Measurements from ENCODE around the gene ACSS2.

Gene ACSS2

DNA sequence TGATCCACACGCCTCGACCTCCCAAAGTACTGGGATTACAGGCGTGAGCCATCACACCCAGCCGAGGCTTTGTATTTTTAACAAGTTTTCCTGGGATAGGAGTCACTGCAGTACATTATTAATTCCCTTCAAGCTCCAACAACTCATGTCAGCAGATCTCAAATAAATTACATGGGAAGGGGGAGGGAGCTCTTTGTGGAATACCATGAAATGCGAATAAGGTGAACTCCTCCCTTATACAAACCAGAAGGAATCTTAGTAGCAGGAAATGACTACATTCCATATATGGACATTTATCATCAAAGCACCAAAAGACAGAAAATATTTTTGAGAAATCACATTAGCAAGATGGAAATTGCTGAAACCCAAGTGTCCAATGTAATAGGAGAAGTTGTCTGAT, 76.3 kb downstream of the ACSS2 start:
- DNase-seq, result no peak

DNA sequence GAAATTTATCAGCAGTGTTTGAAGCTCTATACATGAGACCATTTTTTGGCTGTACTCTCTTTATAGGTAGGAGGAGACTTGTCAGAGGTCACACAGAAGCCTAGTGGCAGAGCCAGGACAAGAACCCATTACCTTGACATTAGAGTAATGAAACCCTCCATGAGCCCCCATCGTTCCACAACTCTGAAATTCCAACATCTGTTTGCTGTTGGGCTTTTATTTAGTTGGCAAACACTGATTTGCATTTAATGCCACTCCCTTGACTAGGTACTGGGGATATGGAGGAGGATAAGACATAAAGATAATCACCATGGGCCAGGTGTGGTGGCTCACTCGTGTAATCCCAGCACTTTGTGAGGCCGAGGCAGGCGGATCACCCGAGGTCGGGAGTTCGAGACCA, 77.5 kb downstream of the ACSS2 start:
- DNase-seq, result no peak

DNA sequence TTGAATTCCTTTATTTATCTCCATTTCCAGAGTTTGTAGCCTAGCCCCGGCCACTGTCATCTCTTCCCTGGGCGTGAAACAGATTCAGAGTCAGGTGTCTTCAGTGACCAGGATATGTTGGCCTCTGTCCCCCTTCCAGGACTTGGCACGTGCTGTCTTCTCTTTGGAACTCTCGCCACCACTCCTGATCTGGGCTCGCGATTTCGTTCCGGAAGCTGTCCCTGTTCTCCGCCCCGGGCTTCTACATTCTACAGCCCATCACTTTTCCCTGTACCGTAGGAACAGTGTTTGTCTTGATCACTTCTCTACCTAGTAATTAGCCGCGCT, 78.5 kb downstream of the ACSS2 start:
- DNase-seq, result peak; percentile 42

DNA sequence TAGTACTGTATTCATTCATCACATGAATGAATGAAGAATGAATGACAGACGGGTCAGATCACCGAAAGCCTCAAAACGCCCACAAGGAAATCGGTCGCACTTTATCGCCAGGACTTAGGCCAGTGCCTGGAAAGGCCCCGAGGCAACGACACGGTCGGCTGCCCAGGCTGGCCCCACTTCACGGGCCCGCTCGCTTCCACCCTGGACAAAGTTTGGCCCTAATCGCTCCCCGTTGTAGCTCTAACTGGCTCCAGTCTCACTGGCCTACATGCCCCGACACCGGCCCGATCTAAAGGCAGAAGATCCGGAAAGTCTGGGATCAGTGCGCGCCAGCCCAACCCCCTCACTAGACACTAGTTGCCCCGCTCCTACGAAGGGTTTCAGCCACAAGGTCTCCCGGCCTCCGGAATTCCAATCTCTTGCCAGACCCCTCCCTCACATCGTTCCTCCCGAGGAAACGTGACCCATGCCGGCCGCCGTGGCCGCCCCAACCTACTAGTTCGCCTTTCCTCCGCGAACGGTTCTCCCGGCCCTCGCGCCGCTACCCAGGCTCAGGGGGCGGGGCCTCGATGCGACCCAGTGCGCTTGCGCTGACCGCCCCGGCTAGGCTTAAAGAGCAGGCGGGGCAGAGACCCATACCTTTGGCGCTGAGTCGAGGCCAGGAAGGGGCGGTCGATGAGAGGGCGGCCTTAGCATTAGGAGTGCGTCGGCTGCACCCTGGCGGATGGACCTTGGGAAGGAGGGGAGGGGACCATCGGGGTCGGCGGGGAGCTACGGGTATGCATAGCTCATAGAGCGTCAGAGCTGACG, 79.0 kb downstream of the ACSS2 start, which contains the start of the genes GSS and MYH7B:
GSS (minus strand) TSS at position 576 of the 810 bp plus-strand sequence. CDS start 3,954 bp downstream, outside the sequence.
MYH7B (plus strand) TSS at position 638 of the 810 bp plus-strand sequence. CDS start 22,138 bp downstream, outside the sequence.
- peak; percentile 88 for DNase-seq

DNA sequence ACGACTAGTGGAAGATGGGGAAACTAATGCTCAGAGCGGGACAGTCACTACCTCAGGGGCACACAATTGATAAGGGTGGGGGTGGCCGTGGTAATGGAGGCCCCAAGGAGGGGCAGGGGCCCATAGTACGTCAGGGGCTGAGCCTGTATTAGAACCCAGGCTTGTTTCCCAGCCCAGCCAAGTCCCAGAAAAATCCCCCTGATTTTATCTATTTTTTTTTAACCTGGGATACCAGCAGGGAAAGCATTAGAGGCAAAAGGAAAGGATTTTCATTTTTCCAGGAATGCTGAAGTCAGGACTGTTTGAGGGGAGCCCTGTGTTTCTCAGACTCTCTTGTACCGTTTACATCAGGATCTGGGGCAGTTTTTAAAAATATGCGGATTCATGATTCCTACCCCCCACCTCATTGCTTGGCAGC, 79.6 kb downstream of the ACSS2 start:
- DNase-seq, result no peak

DNA sequence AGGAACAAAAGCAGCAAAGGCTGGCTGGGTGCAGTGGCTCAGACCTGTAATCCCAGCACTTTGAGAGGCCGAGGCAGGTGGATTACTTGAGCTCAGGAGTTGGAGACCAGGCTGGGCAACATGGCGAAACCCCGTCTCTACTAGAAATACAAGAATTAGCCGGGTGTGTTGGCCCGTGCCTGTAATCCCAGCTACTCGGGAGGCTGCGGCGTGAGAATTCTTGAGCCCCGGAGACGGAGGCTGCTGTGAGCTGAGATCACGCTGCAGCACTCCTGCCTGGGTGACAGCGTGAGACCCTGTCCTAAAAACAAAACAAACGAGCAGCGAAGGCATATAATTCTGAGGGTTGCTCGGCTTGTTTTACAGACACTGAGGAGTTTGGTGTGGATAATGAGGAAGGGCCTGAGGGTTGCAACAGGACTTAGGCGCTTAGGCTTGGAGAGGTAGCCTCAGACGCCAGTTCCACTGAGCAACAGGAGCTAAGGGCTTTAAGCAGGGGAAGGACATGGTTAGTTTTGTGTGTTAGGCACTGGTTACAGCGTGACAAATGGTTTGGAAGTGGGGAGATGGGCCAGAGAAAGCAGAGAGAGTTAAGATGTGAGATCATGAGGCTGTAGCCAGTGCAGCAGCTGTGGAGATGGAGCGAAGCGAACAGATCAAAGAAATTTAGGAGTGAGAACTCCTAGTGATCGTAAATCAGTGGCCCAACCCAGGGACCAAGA, 80.5 kb downstream of the ACSS2 start:
- DNase-seq, result no peak

DNA sequence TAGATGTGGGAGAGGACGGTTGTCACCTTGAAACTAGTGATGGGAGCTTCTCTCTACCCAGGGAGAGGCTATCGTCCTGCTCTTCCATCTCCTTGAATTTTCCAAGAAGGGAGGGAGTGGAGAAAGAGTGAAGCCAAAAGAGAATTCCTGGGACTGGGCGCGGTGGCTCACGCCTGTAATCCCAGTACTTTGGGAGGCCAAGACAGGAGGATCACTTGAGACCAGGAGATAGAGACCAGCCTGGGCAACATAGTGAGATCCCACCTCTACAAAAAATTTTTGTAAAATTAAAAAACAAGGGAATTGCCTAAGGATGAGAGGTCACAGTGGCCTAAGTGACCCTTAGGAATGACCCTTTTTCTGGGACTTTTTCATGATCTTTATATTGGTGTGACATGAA, 88.1 kb downstream of the ACSS2 start:
- DNase-seq, result no peak

DNA sequence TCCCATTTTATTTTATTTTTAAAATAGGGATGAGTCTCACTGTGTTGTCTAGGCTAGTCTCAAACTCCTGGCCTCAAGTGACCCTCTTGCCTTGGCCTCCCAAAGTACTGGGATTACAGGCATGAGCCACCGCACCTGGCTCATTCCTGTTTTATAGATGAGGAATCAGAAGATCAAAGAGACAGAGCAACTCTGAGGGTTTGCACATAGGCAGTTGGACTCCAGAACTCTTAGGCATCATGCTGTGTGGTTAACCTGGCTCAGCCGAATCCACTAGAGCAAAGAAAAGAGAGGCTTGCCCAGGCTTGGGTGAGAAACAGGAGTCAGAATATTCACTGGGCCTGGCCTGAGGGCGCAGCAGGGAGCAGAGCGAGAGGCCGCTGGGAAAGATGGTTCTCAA, 88.6 kb downstream of the ACSS2 start:
- DNase-seq, result no peak

DNA sequence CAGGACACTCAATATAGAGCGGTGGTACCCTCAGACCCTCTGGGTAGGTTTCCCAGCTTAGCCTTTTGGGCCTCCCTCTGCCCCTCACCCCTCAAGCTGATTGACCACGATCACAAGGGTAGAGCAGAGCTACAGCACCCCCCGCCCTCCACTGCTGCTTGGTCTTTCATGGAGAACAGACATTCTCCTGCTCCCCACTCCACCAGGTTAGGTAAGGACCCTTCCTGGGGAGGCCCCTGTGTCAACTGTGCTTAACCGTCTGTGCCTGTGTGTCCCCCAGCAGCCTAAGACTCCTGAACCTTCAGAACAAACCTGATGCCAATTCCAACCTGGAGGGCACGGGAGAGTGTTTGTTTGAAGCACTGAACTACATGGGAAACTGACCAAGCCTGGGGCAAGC, 91.0 kb downstream of the ACSS2 start:
- no peak for DNase-seq

DNA sequence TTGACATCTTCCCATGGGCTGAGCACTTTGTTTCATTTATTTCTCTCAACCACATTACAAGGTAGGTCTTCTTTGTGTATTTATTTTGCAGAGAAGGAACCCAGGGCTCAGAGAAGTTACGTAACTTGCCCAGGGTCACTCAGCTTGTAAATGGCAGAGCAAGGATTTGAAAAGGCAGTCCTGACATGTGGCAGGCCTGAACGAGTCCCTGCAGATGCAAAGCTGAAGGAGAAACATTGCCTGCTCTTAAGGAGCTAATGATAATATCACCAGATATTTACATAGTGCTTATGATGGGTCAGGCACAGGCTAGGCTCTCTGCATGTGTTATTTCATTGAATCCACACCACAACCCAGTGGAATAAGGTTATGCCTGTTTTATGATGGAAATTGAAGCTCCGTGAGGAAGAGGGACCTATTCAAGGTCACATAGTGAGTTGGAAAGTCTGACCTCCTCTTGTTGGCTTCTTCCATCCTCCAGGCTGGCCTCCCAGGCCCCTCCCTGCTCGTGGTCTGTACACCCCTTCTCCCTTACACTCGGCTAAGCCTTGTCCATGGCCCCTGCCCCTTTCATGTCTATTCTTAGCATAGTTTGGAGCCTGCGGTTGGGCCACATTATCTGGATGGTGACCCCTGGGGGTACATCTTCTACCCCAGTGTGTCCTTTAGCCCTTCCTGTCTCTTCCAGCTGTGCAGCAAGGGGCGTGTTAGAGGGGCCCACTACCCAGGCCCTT, 91.8 kb downstream of the ACSS2 start:
- DNase-seq, result no peak

DNA sequence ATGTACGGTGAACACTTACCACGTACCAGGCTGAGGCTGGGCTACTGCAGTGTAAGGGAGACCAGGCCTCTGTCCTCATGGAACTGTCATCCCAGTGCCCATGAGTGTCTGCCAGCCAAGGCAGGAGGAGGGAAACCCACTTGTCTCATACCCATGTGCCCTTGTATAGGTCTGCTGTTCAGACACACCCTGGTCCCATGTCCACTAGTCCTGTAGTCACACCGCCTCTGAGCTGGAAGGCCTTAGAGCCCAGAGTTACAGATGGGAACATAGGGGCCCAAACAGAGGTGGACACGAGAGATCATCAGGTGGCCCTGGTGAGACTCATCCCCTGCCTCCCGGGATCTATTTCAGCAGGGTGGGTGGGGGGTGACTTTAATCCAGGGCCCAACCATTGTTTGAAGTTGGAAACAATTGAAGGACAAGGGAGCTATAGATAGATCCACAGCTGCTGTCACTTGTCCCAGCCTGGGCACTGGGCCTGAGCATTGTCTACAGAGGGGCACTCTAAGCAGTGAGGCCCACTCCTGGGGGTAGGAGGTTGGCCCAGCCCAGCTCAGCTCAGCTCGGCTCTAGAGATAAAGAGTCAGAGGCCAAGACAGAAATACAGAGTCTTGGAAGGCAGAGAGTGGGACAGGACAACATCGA, 93.9 kb downstream of the ACSS2 start:
- DNase-seq, result no peak

DNA sequence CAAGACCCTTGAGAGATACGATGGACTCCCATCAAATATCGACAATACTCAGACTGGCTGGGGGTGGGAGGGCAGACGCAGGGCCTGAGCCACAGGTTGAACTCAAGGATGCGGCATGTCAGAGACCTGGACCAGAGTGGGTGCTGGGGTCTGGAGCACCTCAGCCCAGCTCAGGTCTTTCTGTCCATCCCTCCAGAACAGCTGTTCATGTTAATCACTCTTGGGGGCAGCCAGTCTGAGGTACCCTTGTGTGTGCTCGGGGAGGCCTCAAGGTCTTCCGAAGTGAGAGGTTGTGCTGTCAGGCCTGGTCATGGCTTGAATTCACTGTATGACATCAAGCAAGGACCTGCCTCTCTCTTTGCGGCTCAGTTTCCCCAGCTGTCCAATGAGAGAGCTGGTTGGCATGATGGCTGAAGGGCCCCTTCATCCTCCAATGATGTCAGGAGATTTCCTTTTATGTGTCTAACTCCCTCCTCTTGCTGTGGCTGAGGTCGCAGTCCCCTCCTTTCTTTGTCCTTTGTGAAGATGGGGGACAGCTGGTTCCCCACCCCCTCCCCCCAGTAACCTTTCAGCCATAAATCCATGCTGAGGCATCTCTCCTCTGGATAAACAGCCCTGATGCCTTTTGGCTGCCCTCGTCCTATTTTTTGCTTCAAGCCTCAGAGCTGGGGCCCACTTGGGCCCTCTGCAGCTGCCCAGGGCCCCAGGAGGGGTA, 94.6 kb downstream of the ACSS2 start:
- DNase-seq, result no peak

DNA sequence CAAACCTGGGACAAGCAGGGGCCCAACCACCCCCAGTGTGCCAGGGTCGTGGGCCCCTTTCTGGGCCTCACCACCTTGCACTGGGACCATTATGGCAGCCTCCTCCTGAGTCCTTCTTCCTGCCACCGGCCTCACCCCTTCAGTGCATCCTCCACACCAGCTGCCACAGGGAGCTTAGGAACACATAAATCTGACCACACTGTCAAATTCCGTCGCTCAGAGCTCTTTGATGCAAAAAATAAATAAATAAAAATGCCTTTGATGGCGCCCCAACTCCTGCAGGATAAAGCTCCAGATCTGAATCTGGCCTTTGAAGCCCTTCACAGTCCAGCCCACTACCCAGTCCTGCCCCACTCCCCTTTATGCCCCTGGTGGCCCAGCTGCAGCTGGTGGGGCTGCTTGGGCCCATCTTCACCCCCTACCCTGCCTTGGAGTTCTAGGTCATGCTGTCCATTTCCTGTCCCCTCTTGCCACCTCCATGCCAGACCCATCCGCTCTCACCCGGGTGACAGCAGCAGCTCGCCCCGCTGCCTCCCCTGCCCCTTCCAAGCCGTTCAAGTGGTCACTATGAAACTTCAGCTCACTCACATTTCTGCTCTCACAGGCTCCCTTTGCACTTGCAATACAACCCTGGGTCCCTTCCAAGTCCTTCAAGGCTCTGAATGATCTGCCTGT, 95.3 kb downstream of the ACSS2 start:
- no peak for DNase-seq

DNA sequence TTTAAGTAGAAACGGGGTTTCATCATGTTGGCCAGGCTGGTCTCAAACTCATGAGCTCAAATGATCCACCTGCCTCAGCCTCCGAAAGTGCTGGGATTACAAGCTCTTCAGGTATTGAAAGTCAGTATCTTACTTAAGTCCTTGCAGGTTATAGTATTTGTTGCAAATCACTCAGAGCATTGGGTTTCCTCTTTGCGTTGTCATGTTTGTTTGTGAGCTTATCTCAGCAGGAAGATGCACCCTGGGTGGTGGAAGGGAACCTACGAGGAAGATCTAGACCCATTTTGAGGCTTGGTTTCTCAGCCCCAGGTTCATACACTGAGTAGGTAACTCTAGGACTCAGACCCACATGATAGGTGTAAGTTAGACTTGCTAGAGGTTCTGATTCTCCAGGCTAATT, 97.8 kb downstream of the ACSS2 start:
- DNase-seq, result no peak

DNA sequence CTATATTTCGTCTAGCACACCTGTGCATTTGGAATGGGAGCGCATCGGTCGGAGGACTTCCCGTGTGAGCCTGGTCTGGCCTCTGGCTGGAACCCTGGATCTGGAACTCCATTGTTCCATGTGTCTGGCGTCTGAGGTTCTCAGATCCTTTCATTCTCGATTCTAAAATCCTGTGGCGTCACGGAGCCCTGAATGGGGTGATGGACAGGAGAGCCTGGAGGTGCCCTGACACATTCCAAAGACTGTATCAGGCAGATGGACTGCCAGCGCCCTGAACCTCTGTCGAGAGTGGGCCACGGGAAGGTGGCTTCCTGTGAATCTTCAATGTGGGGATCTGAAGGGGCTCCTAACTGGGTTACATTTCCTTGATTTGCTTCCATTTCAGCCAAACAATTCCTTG, 99.9 kb downstream of the ACSS2 start:
- no peak for DNase-seq
